Left ventricle myocardium inferior (tissue), 1 donor: ENCODE measurements around the gene FAIM2. TPM values are rescaled to one million over a fixed set of nuclear protein-coding genes. Genes with fewer than 3 reads are reported as not detected.

Experiments
- DNase-seq: peaks from one replicate; pipeline ENCODE4 v3.0.0-alpha.2; 2020
- H3K27ac ChIP-seq: fragments of 200-600 bp; replicated peaks from 2 replicates; pipeline ENCODE4 v1.8.0; 2021
- H3K27me3 ChIP-seq: fragments of 200-600 bp; 2 replicates; pipeline ENCODE4 v1.8.0; 2021; ENCODE audit warnings: low read depth
- H3K36me3 ChIP-seq: fragments of 200-600 bp; 2 replicates; pipeline ENCODE4 v1.8.0; 2021
- H3K4me1 ChIP-seq: fragments of 200-600 bp; 2 replicates; pipeline ENCODE4 v1.8.0; 2021
- H3K4me3 ChIP-seq: fragments of 200-600 bp; 2 replicates; pipeline ENCODE4 v1.8.0; 2021; ENCODE audit warnings: mild to moderate bottlenecking, moderate library complexity
- H3K9me3 ChIP-seq: fragments of 200-600 bp; replicated peaks from 2 replicates; pipeline ENCODE4 v1.8.0; 2021
- CTCF ChIP-seq: fragments of 200-600 bp; IDR thresholded peaks from 2 replicates; pipeline ENCODE4 v1.8.0; 2021; ENCODE audit warnings: antibody characterized with exemption, mild to moderate bottlenecking, borderline replicate concordance
- intact Hi-C: fragments of 100-400 bp; cut with micrococcal nuclease; formaldehyde crosslinking; loops from one replicate; pipeline ENCODE4 v1.11.0; 2022
- total RNA-seq: library from RNA; stranded (reverse); fragmentation: NEBNext Ultra II Directional; extraction: Animal tissue kit (Norgen Biotek cat#: 25700); gene quantifications from one replicate; pipeline ENCODE4 v1.2.1, GENCODE V29; 2021
- donor health status: DM: no; HTN: yes; CAD: no; lungs with severe emphysema.

The FAIM2 gene
- total RNA-seq, 1 donor from 2014 or later: 7.4 TPM

- no peak for TF ChIP-seq CTCF
- peaks cover 12% of the 10 kb centered on the region for H3K4me1 ChIP-seq
- no peak overlapping the region for H3K27ac ChIP-seq
- no peaks in the 10 kb centered on the region for H3K27me3 ChIP-seq
- no peaks in the 10 kb centered on the region for H3K36me3 ChIP-seq
- no peak overlapping the region for H3K4me3 ChIP-seq
- no peak for DNase-seq
- no peaks in the 10 kb centered on the region for H3K9me3 ChIP-seq
- intact Hi-C loops: loop anchor here (10.0 kb wide), 1 partner anchor 78 kb away; no protein-coding TSS in a partner anchor
These were observed 39.4 kb upstream of the FAIM2 start for GRCh38 chr12:49942921-49943624.

- DNase-seq: no peak
- H3K4me1 ChIP-seq: peaks cover 12% of the 10 kb centered on the region
- no peak for TF ChIP-seq CTCF
- H3K4me3 ChIP-seq: no peak overlapping the region
- no peaks in the 10 kb centered on the region for H3K27me3 ChIP-seq
- H3K36me3 ChIP-seq: no peaks in the 10 kb centered on the region
- H3K9me3 ChIP-seq: no peaks in the 10 kb centered on the region
- intact Hi-C loops: loop anchor here (10.0 kb wide), 1 partner anchor 78 kb away; no protein-coding TSS in a partner anchor
- H3K27ac ChIP-seq: no peak overlapping the region
These were observed 38.8 kb upstream of the FAIM2 start for GRCh38 chr12:49942512-49942893.

GRCh38 chr12:49941556-49942511 lies 38.1 kb upstream of the FAIM2 start:
- Histone ChIP-seq H3K9me3 (no peaks in the 10 kb centered on the region), H3K4me1 (peaks cover 12% of the 10 kb centered on the region), H3K27me3 (no peaks in the 10 kb centered on the region), H3K36me3 (no peaks in the 10 kb centered on the region), H3K4me3 (no peak overlapping the region), H3K27ac (no peak overlapping the region)
- TF ChIP-seq CTCF: no peak
- intact Hi-C loops: loop anchor here (10.0 kb wide), 1 partner anchor 77 kb away; no protein-coding TSS in a partner anchor
- DNase-seq: no peak

GRCh38 chr12:49939707-49940106 lies 36.0 kb upstream of the FAIM2 start:
- H3K27ac ChIP-seq: no peak overlapping the region
- H3K36me3 ChIP-seq: no peaks in the 10 kb centered on the region
- H3K27me3 ChIP-seq: peaks cover 8% of the 10 kb centered on the region
- no peaks in the 10 kb centered on the region for H3K9me3 ChIP-seq
- H3K4me3 ChIP-seq: no peak overlapping the region
- no peak for DNase-seq
- intact Hi-C loops: loop anchor here (10.0 kb wide), 1 partner anchor 75 kb away; no protein-coding TSS in a partner anchor
- H3K4me1 ChIP-seq: no peaks in the 10 kb centered on the region
- TF ChIP-seq CTCF: no peak

GRCh38 chr12:49939307-49939706 lies 35.6 kb upstream of the FAIM2 start:
- Histone ChIP-seq H3K4me3 (no peak overlapping the region), H3K36me3 (no peaks in the 10 kb centered on the region), H3K4me1 (no peaks in the 10 kb centered on the region), H3K9me3 (no peaks in the 10 kb centered on the region), H3K27me3 (peaks cover 8% of the 10 kb centered on the region), H3K27ac (no peak overlapping the region)
- intact Hi-C loops: no loop called here
- DNase-seq: no peak
- no peak for TF ChIP-seq CTCF
